Neural crest cell (in vitro differentiated cells): ENCODE measurements around the gene HAUS7. TPM values are rescaled to one million over a fixed set of nuclear protein-coding genes. Genes with fewer than 3 reads are reported as not detected.
A peak's percentile ranks its signal among the peaks of the same experiment; 100 is the strongest.

Experiments
- DNase-seq: peaks from one replicate; pipeline ENCODE4 v3.0.0; 2021; ENCODE audit warnings: low read depth, mixed read lengths, low spot score
- H3K27ac Mint-ChIP-seq: one replicate; pipeline ENCODE4 v1.8.0; 2021; ENCODE audit warnings: mild to moderate bottlenecking, mixed read lengths; ENCODE audit not compliant: unreplicated experiment
- H3K27me3 Mint-ChIP-seq: 2 replicates; pipeline ENCODE4 v1.8.0; 2021; ENCODE audit warnings: low read depth, mild to moderate bottlenecking, mixed read lengths
- H3K36me3 Mint-ChIP-seq: 2 replicates; pipeline ENCODE4 v1.8.0; 2021; ENCODE audit warnings: low read depth, mild to moderate bottlenecking, mixed read lengths
- H3K4me1 Mint-ChIP-seq: 2 replicates; pipeline ENCODE4 v1.8.0; 2021; ENCODE audit warnings: mixed read lengths
- H3K4me3 Mint-ChIP-seq: one replicate; pipeline ENCODE4 v1.8.0; 2021; ENCODE audit warnings: mild to moderate bottlenecking, mixed read lengths
- H3K9me3 Mint-ChIP-seq: 2 replicates; pipeline ENCODE4 v1.8.0; 2021; ENCODE audit warnings: mixed read lengths
- total RNA-seq: library from RNA; stranded (reverse); gene quantifications from 2 replicates; pipeline ENCODE4 v1.2.1, GENCODE V29; 2021
- TF ChIP-seq, protein P1 (sequence below): fragments of 200-600 bp; sonication (generic); conservative IDR thresholded peaks from 2 replicates; pipeline ENCODE4 v1.5.0; 2021; ENCODE audit warnings: antibody characterized with exemption, mild to moderate bottlenecking

Gene HAUS7
- total RNA-seq, 1 donor from 2014 or later: 58.8 TPM

DNA sequence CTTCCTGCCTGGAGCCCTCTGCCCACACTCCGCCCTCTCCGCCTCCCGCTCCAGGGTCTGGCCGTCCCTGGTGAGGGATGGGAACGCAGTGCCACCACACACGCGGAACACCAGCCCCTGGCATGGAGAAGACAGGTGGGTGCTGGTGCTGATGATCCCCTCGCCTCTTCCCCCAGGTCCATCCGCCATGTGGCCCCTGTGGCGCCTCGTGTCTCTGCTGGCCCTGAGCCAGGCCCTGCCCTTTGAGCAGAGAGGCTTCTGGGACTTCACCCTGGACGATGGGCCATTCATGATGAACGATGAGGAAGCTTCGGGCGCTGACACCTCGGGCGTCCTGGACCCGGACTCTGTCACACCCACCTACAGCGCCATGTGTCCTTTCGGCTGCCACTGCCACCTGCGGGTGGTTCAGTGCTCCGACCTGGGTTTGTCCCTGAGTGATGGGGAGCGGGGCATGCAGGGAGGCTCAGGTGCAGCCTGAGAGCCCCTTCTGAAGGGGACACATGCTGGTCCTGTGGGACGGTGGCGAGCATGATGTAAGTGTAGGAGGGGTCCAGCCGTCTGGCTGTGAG is 34.2 kb upstream of the HAUS7 start:
- H3K36me3 Mint-ChIP-seq: peaks cover 7% of the 10 kb centered on the region
- H3K27ac Mint-ChIP-seq: no peak overlapping the region
- H3K27me3 Mint-ChIP-seq: no peaks in the 10 kb centered on the region
- H3K4me1 Mint-ChIP-seq: peaks cover 7% of the 10 kb centered on the region
- no peak for DNase-seq
- TF ChIP-seq, protein P1, sequence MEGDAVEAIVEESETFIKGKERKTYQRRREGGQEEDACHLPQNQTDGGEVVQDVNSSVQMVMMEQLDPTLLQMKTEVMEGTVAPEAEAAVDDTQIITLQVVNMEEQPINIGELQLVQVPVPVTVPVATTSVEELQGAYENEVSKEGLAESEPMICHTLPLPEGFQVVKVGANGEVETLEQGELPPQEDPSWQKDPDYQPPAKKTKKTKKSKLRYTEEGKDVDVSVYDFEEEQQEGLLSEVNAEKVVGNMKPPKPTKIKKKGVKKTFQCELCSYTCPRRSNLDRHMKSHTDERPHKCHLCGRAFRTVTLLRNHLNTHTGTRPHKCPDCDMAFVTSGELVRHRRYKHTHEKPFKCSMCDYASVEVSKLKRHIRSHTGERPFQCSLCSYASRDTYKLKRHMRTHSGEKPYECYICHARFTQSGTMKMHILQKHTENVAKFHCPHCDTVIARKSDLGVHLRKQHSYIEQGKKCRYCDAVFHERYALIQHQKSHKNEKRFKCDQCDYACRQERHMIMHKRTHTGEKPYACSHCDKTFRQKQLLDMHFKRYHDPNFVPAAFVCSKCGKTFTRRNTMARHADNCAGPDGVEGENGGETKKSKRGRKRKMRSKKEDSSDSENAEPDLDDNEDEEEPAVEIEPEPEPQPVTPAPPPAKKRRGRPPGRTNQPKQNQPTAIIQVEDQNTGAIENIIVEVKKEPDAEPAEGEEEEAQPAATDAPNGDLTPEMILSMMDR: no peak
- no peak overlapping the region for H3K4me3 Mint-ChIP-seq
- peaks cover 7% of the 10 kb centered on the region for H3K9me3 Mint-ChIP-seq

DNA sequence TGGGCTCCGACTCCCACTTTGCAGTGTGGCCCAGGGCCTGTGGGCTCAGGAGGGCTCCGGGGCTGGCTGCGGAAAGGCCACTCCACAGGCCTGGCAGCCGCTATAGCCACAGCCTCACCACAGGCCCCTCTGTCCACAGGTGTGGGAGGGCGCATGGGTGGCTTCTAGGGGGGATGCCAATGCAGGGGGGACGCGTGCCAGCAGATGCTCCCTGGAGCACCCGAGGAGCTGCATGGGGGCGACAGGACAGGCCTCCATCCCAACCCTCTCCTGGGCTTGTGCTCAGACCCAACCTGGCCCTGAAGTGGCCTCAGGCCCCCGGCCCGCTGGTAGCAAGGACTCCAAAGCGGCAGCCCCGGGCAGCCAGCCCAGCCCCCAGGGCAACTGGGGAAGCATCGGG is 32.4 kb upstream of the HAUS7 start:
- peaks cover 7% of the 10 kb centered on the region for H3K9me3 Mint-ChIP-seq
- H3K27ac Mint-ChIP-seq: no peak overlapping the region
- H3K4me3 Mint-ChIP-seq: no peak overlapping the region
- H3K4me1 Mint-ChIP-seq: peaks cover 7% of the 10 kb centered on the region
- DNase-seq: no peak
- TF ChIP-seq, protein P1: no peak
- no peaks in the 10 kb centered on the region for H3K27me3 Mint-ChIP-seq
- peaks cover 7% of the 10 kb centered on the region for H3K36me3 Mint-ChIP-seq

DNA sequence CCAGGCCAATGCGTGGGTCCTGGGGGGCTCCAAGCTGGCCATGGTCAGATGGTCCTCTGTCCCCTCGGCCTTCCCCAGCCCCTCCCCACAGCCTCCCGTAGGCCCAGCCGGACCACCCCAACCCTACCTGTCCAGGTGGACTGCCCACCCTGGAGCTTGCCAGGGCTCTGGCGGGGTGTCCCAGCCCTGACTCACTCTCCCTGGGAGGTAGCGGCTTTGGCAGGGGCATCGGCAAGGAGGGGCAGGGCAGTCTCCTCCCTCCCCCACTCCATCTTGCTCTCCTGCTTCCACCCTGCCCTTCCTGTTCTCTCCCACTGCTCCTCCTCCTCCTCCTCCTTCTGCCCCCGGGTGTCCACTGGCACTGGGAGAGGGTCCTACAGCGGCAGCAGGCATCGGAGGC is 31.8 kb upstream of the HAUS7 start:
- Mint-ChIP-seq H3K9me3 (peaks cover 7% of the 10 kb centered on the region), H3K36me3 (peaks cover 7% of the 10 kb centered on the region), H3K4me1 (peaks cover 7% of the 10 kb centered on the region), H3K27ac (no peak overlapping the region), H3K27me3 (no peaks in the 10 kb centered on the region), H3K4me3 (no peak overlapping the region)
- TF ChIP-seq, protein P1: no peak
- DNase-seq: no peak

DNA sequence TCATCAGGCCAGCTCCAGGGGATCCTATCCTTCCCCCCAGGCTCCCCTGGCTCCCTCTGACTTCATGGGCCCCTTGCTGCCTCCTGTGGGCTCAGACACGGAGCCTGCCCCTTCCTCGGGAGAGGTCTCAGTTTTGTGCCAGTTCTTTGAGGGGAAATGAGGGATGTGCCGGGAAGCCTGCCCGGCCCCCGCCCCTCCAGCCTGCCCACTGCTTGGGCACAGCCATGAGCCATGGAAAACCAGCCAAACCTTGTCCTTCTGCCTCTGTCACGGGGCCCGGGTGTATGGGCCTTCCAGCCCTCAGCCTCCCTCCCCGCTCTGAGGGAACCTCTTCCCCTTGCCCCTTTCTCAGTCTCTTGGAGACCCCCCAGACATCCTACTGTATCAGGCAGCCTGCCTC is 31.2 kb upstream of the HAUS7 start:
- Mint-ChIP-seq H3K36me3 (peaks cover 7% of the 10 kb centered on the region), H3K9me3 (peaks cover 7% of the 10 kb centered on the region), H3K4me3 (no peak overlapping the region), H3K27me3 (no peaks in the 10 kb centered on the region), H3K27ac (no peak overlapping the region), H3K4me1 (peaks cover 7% of the 10 kb centered on the region)
- TF ChIP-seq, protein P1: no peak
- no peak for DNase-seq

DNA sequence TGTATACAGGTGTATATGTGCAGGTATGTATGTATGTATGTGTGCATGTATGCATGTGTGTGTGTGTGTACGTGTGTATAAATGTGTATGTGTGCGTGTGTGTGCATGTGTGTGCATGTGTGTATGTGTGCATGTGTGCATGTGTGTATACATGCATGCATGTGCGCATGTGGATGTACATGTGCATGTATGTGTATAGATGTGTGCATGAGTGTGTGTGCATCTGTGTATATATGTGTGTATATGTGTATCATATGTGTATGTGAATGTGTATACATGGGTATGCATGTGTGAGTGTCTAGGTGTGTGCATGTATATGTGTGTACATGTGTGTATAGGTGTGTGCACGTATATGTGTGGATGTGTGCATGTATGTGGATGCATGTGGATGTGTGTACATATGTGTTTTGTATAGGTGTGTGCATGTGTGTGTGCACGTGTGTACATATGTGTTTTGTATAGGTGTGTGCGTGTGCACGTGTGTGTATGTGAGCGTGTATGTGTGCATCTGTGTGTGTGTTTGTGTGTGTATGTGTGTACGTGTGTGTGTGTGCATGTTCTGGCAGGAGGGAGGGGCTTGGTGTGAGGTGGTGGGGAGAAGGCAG is 30.4 kb upstream of the HAUS7 start:
- Mint-ChIP-seq H3K4me1 (peaks cover 7% of the 10 kb centered on the region), H3K4me3 (peak overlapping the region; percentile 56), H3K9me3 (peaks cover 7% of the 10 kb centered on the region), H3K36me3 (peaks cover 7% of the 10 kb centered on the region), H3K27ac (no peak overlapping the region), H3K27me3 (no peaks in the 10 kb centered on the region)
- no peak for DNase-seq
- TF ChIP-seq, protein P1: no peak
